HEK293T (cell line): ENCODE data around the gene ANKS1B.

Experiments used
- CTCF ChIA-PET: fragments of 350-600 bp; formaldehyde crosslinking; extraction: SDS; loops from one replicate; lab custom pipeline; 2021; ENCODE audit warnings: antibody characterized with exemption, inconsistent platforms; lab: Yijun Ruan, JAX
- POLR2A ChIA-PET: fragments of 350-600 bp; formaldehyde crosslinking; extraction: SDS; loops from one replicate; lab custom pipeline; 2020; ENCODE audit warnings: antibody characterized with exemption, inconsistent platforms; lab: Yijun Ruan, JAX
- DNase-seq: peaks from one replicate; pipeline ENCODE4 v3.0.0; 2012; ENCODE audit warnings: mixed read lengths; ENCODE audit errors: extremely low spot score
- ARNT ChIP-seq: fragments of 450-650 bp; IDR thresholded peaks from 2 replicates; pipeline ENCODE4 v1.6.1; 2017; ENCODE audit warnings: mild to moderate bottlenecking
- BHLHE40 ChIP-seq: fragments of 450-650 bp; IDR thresholded peaks from 2 replicates; pipeline ENCODE4 v1.6.1; 2016; ENCODE audit warnings: mild to moderate bottlenecking, moderate library complexity, borderline replicate concordance
- CTBP1 ChIP-seq: fragments of 450-650 bp; IDR thresholded peaks from 2 replicates; pipeline ENCODE4 v1.6.1; 2016; ENCODE audit warnings: borderline replicate concordance
- ELF4 ChIP-seq: fragments of 450-650 bp; IDR thresholded peaks from 2 replicates; pipeline ENCODE4 v1.6.1; 2017; ENCODE audit warnings: antibody characterized with exemption
- FOXA1 ChIP-seq: fragments of 450-650 bp; IDR thresholded peaks from 2 replicates; pipeline ENCODE4 v1.6.1; 2016; ENCODE audit warnings: mild to moderate bottlenecking
- FOXK2 ChIP-seq: fragments of 450-650 bp; IDR thresholded peaks from 2 replicates; pipeline ENCODE4 v1.6.1; 2016; ENCODE audit warnings: mild to moderate bottlenecking
- FOXM1 ChIP-seq: fragments of 450-650 bp; IDR thresholded peaks from 2 replicates; pipeline ENCODE4 v1.6.1; 2017; ENCODE audit warnings: mild to moderate bottlenecking, borderline replicate concordance
- HDGF ChIP-seq: fragments of 450-650 bp; IDR thresholded peaks from 2 replicates; pipeline ENCODE4 v1.6.1; 2017; ENCODE audit warnings: antibody characterized with exemption, borderline replicate concordance
- L3MBTL2 ChIP-seq: fragments of 450-650 bp; conservative IDR thresholded peaks from 2 replicates; pipeline ENCODE4 v1.6.1; 2016; ENCODE audit warnings: mild to moderate bottlenecking
- LEF1 ChIP-seq: fragments of 450-650 bp; IDR thresholded peaks from 2 replicates; pipeline ENCODE4 v1.6.1; 2017; ENCODE audit warnings: mild to moderate bottlenecking, borderline replicate concordance
- NFRKB ChIP-seq: fragments of 450-650 bp; IDR thresholded peaks from 2 replicates; pipeline ENCODE4 v1.6.1; 2016; ENCODE audit warnings: mild to moderate bottlenecking, moderate library complexity
- PKNOX1 ChIP-seq: fragments of 450-650 bp; IDR thresholded peaks from 2 replicates; pipeline ENCODE4 v1.6.1; 2016
- SP1 ChIP-seq: fragments of 450-650 bp; IDR thresholded peaks from 2 replicates; pipeline ENCODE4 v1.6.1; 2017
- SUZ12 ChIP-seq: fragments of 450-650 bp; IDR thresholded peaks from 2 replicates; pipeline ENCODE4 v1.6.1; 2016; ENCODE audit warnings: mild to moderate bottlenecking
- TARDBP ChIP-seq: fragments of 450-650 bp; IDR thresholded peaks from 2 replicates; pipeline ENCODE4 v1.6.1; 2016
- ZNF384 ChIP-seq: fragments of 450-650 bp; IDR thresholded peaks from 2 replicates; pipeline ENCODE4 v1.6.1; 2016

Gene ANKS1B

GRCh38 chr12:98754095-98754494 is 1230.6 kb downstream of the ANKS1B start:
- TF ChIP-seq ELF4 (no peak), NFRKB (no peak), SUZ12 (no peak), PKNOX1 (no peak), CTBP1 (no peak), FOXM1 (no peak), FOXA1 (no peak), FOXK2 (no peak), ZNF384 (no peak), L3MBTL2 (no peak)
- CTCF ChIA-PET, result interaction anchor here (1.0 kb wide), 1 partner anchor 12 kb away, joined by 5 read pairs; no protein-coding TSS in a partner anchor
- no peak for DNase-seq
- POLR2A ChIA-PET, result no interaction called here

GRCh38 chr12:98752726-98753125 is 1232.0 kb downstream of the ANKS1B start:
- ChIA-PET POLR2A (no interaction called here), CTCF (no interaction called here)
- no peak for TF ChIP-seq ELF4
- TF ChIP-seq HDGF, result no peak
- TF ChIP-seq FOXK2, result no peak
- TF ChIP-seq ZNF384, result no peak
- TF ChIP-seq FOXM1, result no peak
- TF ChIP-seq BHLHE40, result no peak
- DNase-seq, result no peak

- TF ChIP-seq SUZ12 (no peak), PKNOX1 (no peak), FOXK2 (no peak), FOXM1 (no peak)
- CTCF ChIA-PET, result interaction anchor here (0.9 kb wide), 1 partner anchor 10 kb away, joined by 8 read pairs; no protein-coding TSS in a partner anchor
- DNase-seq, result no peak
- POLR2A ChIA-PET, result no interaction called here
Measured at GRCh38 chr12:98751580-98752115, 1233.1 kb downstream of the ANKS1B start.

- no peak for DNase-seq
- CTCF ChIA-PET, result interaction anchor here (0.6 kb wide), 1 partner anchor 20 kb away, joined by 3 read pairs; no protein-coding TSS in a partner anchor
- POLR2A ChIA-PET, result no interaction called here
- TF ChIP-seq CTBP1 (no peak), TARDBP (no peak), BHLHE40 (no peak), FOXA1 (no peak), L3MBTL2 (no peak), LEF1 (no peak), FOXM1 (no peak), FOXK2 (no peak), ELF4 (no peak)
Measured at GRCh38 chr12:98750511-98750910, 1234.2 kb downstream of the ANKS1B start.

- DNase-seq, result no peak
- TF ChIP-seq BHLHE40 (no peak), ELF4 (no peak), NFRKB (no peak), HDGF (no peak), L3MBTL2 (no peak), SUZ12 (no peak)
- CTCF ChIA-PET, result no interaction called here
- POLR2A ChIA-PET, result no interaction called here
Measured at GRCh38 chr12:98748463-98748862, 1236.3 kb downstream of the ANKS1B start.

- TF ChIP-seq CTBP1 (no peak), SUZ12 (no peak), NFRKB (no peak), ARNT (no peak), FOXM1 (no peak), BHLHE40 (no peak), HDGF (no peak), FOXA1 (no peak), PKNOX1 (no peak), ZNF384 (no peak), LEF1 (no peak), SP1 (no peak), L3MBTL2 (no peak), ELF4 (no peak), FOXK2 (no peak), TARDBP (no peak)
- no peak for DNase-seq
- POLR2A ChIA-PET, result no interaction called here
- CTCF ChIA-PET, result no interaction called here
Measured at GRCh38 chr12:98745578-98746391, 1239.0 kb downstream of the ANKS1B start.
